HG03354 (cell line): ENCODE measurements around the gene GGT5.
"Not testable (repeated sequence)": the region's sequence is repeated elsewhere in the genome, so short reads cannot be mapped to it uniquely, and the experiment has no call there.

ENCODE experiments used
- ATAC-seq: cut with Tn5 transposase; IDR thresholded peaks from one replicate; pipeline ENCODE4 v1.9.1; 2021; ENCODE audit warnings: mild to moderate bottlenecking; ENCODE audit not compliant: unreplicated experiment, poor library complexity, severe bottlenecking

GGT5 gene

DNA sequence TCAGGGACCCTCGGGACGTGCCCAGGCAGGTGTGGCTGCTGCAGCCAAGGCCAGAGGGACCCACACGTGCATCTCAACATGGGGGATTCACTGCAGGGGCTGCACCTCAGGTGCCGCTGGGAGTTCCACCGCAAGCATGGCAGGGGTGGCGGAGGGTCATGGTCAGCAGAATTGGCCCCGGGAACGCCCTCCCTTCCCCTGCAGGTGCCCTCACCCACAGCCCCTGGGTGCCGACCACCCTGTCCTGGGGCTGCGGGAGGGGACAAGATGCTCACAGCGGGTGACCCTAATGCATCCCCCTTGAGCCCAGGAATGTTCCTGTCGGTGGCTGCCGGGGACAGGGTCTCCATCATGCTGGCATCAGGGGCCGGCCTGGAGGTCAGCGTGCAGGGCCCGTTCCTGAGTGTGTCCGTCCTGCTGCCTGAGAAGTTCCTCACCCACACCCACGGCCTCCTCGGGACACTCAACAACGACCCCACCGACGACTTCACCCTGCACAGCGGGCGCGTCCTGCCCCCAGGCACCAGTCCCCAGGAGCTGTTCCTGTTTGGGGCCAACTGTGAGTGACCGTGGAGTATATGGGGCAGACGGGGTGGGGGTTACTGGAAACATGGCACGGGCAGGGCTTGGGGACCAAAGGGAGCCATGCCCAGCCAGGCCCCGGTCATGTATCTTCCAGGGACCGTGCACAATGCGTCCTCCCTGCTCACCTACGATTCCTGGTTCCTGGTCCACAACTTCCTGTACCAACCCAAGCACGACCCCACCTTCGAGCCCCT lies 57.8 kb downstream of the GGT5 start:
- no peak for ATAC-seq

DNA sequence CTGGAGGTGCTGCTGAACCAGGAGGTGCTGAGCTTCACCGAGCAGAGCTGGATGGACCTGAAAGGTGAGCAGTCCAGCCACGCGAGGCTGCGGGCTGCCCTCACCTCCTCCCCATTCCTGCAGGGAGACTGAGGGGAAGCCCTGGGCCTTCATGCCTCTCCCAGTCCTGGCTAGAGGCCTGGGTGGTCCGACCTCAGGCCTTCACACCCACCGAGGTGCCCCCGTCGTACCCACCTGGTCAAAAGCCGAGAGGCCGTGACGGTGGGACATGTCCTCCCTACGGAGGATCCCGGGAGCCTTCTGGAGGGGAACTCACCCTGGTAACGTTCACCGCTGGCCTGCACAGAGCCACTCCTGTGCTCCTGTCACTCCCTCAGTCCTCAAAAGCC lies 58.5 kb downstream of the GGT5 start:
- no peak for ATAC-seq

DNA sequence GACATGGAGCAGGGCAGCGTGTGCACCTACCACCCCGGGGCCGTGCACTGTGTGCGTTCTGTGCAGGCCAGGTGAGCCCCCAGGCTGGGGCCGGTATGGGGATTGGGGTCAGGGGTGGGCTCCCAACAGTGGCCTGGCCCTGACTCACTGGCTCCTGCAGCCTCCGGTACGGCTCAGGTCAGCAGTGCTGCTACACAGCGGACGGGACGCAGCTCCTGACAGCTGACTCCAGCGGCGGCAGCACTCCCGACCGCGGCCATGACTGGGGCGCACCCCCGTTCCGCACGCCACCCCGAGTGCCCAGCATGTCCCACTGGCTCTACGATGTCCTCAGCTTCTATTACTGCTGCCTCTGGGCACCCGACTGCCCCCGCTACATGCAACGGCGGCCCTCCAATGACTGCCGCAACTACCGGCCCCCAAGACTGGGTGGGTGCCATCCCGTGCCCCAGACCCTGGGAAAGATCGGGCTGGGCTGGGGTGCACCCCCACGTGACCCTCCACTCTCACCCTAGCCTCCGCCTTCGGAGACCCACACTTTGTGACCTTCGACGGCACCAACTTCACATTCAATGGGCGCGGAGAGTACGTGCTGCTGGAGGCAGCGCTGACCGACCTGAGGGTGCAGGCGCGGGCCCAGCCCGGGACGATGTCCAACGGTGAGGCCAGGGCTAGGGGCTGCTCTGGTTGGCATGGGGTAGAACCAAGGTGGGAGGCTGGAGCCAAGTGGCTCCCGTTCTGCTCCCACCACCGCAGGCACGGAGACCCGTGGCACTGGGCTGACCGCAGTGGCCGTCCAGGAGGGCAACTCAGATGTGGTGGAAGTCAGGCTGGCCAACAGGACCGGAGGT lies 59.2 kb downstream of the GGT5 start:
- ATAC-seq, result no peak

DNA sequence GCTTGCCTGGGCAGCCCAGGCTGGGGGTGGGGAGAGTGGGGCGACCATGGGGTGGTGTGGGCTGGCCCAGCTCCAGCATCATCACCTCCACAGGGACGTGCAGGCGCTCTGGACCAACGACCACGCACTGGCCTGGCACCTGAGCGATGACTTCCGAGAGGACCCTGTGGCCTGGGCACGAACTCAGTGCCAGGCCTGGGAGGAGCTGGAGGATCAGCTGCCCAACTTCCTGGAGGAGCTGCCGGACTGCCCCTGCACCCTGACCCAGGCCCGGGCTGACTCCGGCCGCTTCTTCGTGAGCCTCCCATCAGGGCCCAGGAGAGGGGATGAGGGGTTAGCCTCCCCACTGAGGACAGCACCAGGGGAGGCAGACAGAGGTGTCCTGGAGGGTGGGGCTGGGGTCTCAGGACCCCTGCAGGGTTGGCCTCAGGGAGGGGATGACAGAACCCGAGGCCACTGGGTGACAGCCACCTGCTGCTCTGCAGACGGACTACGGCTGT lies 59.8 kb downstream of the GGT5 start:
- ATAC-seq, result no peak

DNA sequence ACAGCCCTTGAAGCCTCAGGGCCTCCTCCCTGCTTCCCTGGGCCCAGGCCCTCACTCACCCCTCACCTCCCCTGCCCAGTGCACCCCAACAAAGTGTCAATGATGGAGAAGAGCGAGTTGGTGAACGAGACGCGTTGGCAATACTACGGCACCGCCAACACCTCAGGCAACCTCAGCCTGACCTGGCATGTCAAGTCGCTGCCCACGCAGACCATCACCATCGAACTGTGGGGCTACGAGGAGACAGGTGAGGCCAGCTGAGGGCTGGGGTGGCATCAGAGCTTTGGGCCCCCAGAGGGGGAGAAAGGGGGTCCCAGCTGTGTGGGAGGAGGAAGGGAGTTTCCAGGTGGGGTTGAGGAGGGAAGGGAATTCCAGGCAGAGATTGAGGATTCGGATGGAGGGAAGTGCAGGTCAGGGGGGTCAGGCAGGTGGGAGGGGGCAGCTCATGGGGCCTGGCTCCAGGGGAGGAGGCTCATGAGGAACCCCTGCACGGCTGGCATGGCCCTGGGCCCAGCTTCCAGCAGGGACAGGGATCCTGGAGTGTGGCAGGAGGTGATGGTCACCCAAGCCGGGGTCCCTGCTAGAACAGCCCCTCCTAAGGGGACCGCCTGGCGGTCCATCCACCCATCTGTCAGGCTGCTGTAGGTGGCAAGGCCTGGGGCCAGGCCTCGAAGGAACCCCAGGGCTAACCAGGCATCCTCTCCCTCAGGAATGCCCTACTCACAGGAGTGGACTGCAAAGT lies 60.7 kb downstream of the GGT5 start:
- ATAC-seq, result no peak

DNA sequence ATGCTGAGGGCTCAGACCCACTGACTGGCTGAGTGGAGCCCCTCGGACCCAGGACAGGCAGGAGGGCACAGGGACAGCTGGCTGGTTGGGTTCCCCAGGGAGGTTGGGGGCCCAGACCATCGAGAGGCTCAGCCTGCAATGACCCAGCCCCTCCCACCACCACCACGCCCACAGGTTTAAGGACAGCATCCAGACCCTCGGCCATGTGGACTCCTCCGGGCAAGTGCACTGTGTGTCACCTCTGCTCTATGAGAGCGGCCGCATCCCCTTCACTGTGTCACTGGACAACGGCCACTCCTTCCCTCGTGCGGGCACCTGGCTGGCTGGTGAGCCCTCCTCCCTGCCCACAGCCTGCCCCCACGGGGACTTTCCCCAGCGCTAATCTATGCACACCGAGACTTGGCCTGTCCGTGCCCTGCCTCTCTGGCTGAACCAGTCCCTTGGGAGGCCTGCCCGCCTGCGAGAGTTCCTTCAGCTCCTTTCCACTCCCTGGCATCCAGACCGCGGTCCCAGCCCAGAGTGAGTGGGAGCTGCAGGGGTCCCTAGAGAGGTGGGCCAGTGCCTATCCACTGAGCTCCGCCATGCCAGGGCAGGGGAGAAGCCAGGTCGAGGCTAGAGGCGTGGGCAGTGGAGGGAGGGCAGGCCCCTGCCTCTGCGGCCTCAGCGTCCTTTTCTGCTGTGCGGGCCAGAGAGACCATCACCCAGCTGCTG lies 61.4 kb downstream of the GGT5 start:
- ATAC-seq, result no peak

DNA sequence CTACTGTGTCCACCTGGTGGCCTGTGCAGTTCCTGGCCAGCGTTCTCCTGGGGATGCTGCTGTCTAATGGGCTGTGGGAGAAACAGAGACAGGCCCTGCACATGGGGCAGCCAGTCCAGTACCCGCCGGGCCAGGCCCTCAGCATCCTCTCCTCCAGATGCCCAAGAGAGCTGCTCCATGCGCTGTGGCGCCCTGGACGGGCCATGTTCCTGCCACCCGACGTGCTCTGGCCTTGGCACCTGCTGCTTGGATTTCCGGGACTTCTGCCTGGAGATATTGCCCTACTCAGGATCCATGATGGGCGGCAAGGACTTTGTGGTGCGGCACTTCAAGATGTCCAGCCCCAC lies 62.0 kb downstream of the GGT5 start:
- ATAC-seq, result not testable (repeated sequence)

DNA sequence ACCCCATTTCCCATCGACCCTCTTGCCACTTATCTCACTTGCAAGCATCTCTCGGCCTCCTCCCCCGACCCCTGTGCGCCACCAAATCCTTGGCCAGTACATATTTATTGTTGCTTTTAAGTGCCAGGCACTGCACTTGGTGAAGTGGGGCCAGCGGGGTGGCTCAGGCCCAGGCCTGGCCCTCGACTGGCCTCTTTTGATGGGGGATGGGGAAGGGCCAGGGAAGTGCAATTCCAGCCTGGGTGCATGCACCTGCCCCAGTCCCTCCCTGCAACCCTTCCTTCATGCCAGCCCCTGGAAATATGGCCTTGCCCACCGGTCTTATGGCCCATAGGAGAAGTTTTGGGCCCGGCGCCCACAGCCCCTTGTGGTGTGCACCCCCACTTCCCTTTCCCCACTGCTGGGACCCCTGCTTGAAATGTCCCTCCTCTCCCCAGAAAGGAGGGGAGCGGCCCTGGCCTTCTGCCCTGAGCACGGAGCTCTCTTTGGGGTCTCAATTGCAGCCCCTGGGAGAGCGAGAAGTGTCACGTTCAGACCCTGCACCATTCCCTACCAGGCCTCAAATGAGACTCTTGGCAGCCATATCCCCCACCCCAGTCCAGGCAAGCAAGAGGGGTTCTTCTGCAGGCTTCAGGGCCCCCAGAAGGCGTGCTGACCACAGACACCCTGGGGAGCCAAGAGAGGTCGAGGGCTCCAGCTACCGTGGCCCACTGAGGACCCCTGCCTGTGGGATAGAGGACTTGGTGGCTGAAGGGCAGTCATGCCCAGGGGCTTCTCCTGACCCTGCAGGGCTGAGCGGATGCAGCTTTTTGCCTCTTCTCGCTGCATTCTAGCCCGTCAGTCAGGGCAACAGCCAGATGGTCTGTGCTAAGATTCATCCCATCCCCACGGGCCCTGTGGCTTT lies 62.6 kb downstream of the GGT5 start:
- ATAC-seq, result no peak

DNA sequence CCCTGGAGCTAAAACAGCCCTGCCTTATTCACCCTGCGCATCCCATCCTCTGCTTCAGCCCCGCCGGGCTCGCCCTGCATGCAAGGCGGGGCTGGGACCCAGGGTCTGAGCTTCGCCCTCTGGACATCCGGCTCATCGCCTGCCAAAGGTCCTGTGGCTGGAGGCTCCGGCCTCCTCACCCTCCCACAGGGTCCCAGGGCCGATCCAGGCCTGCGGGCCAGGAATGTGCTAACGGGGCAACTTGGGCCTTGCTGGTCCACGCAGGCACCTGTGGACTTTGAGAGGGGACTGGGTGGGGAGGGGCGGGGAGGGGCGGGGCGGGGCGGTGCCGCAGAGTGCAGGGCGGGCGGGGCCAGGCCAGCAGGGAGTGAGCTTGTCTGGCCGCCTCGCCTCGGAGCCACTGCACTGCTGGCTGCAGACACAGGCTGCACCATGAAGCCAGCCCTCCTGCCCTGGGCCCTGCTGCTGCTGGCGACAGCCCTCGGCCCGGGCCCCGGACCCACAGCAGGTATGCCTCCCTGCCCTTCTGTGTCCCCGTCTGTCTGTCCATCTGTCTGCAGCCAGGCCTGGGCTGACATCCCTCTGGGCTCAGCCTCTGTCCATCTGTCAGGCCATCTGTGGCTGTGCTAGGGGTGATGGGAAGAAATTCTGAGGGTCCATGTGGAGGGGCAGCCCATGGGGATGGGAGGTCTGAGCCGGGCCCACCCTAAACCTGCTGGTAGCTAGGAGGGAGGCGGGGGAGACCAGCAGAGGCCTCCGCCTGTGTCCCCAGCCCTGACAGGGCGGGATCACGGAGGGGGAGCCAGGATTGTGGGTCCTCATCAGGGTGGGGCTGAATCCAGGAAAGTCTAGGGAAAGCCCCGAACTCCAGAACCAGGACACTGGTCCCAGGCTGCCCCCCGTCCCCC lies 63.5 kb downstream of the GGT5 start, which contains the start of gene SUSD2:
SUSD2 (plus strand) TSS at position 400 of the 908 bp plus-strand sequence; CDS start at position 433, 33 bp downstream.
- ATAC-seq, result no peak

DNA sequence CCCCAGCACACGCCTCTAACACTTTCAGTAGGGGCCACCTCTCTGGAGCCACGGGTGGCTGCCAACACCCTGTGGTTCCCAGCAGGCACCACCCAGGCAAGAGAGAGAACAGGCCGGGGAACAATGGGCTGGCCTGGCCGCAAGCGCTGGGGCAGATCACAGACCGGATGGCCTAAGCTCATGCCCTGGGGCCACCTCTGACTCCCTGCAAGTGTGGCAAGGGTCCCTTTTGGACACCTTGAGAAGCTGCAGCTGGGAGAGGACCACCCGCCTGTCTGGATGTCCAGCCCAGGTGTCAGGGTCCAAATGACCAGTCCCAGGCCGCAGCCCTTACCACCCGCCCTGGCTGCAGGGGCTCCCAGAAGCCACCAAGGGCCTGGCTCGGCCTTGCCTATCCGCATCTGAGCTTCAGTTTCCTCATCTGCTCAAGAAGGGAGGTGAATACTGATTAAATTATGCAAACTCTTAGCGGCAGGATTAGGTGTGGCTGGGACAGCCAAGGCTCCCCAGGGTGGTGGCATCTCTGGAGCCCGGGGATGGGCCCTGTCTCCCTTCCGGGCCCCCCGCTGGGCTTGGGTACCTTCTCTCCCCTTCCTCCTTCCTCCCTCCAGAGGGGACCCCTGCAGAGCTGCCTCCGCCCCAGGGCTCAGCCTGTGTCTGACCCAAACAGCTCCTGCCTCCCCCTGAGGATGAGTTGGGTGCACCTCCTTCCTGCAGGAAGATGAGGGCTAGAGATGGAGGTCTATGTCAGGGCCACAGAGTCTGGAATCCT lies 64.4 kb downstream of the GGT5 start:
- ATAC-seq, result no peak

DNA sequence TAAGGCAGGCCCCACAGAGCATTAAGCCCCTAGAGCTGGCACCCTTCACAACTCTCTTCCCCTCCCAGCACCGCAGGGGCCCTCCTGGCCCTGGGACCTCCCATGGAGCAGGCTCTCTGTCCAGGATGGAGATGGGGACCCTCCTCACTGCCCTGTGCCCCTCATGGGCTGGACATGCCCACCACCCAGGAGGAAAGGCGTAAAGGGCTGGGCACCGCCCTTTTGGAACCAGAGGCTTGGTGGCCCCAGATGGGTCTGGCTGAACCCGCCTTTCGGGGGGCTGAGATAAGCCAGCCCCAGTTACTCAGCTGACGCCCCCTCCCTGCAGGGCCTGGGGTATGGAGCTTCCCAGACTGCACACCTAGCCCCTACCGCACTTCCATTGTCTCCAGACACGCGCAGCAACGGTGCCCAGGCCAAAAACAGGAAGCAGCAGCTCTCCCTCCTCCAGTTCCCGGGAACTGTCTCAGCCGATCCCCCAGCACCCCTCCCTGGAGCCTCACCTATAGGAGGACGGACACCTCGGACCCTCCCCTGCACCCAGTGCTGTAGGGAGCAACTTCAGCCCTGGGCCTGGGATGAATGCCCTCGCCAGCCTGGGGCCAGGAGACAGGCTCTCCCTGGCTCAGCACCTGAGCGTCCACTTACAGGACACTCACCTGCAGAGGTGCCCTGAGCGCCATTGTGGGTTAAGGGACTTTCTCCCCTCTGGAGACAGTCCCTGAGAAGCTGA lies 65.2 kb downstream of the GGT5 start:
- ATAC-seq, result no peak

DNA sequence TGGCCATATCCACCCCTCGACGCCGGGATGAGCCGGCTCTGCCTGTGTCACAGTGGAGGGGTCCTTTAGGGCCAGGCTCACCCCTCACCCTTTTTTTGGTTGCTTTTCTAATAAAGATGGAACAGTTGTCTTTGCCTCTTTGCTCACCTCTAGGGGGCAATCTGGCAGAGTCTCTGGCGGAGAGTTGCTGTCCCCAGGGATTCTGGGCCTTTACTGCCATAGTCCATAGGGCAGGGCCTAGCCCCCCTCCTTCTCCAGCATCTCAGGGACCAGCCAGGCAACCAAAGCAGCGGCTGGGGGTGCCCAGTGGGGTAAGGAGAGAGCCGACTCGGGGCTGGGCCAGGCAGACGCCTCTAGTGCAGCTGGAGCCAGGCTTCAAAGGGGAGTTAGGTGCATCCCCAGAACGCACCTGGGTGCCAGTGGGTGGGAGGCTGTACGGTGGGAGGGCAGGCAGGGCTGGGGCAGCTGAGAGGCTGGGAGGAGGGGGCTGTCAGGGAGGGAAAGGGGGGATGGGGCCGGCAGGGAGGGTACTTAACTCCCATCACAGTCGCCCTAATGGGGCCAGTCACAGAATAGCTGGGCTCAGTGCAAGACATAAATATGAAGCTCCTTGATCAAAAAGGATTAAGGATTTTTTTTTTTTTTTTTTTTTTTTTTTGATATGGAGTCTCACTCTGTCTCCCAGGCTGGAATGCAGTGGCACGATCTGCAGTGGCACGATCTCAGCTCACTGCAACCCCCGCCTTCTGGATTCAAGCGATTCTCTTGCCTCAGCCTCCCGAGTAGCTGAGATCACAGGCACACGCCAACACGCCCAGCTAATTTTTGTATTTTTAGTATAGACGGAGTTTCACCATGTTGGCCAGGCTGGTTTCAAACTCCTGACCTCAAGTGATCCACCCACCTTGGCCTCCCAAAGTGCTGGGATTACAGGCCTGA lies 66.1 kb downstream of the GGT5 start:
- no peak for ATAC-seq

DNA sequence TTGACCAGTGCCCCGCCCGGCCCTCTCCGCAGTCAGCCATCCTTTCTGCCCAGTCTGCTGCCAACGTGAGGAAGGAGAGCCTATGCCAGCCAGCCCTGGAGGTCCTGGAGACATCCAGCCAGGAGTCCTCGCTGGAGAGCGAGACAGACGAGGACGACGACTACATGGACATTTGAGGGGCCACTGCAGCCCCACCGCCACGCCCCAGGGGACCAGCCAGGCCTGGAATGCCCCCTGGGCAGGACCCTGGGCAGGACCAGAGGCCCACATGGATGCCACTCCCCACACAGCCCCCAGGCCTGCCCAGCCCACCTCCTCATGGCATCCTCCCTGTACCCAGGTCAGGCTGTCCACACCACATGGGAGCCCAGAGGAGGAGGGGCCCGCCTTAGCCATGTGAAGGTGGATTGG lies 66.9 kb downstream of the GGT5 start:
- ATAC-seq, result no peak

DNA sequence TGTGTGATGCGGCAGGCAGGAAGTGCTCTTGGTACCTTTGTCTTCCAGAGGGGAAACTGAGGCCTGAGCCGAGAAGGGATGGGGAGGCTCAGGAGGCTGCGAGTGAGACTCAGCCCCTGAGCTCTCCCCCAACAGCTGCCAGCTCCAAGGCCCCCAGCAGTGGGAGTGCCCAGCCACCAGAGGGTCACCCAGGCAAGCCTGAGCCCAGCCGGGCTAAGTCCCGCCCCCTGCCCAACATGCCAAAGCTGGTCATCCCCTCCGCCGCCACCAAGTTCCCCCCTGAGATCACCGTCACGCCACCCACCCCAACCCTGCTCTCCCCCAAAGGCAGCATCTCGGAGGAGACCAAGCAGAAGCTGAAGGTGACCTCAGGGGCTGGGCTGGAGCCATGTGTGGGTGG lies 67.4 kb downstream of the GGT5 start:
- no peak for ATAC-seq

DNA sequence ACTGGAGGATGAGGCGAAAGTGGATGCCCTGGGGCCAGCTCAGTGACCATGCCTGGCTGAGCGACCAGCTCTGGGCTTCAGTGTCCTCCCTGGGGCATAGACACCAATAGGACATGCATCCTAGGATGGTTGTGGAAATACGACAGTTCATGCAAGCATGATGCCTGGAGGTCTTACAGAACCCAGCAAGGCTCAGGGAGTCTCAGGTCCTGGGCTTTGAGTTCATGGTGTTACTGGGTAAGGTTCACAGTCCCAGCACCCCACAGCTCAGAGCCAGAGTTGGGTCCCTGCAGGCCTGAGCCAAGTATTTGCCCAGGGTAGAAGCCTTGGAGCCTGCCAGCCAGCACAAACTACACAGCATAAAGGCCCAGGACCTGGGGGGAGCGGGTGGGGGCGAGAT lies 67.8 kb downstream of the GGT5 start:
- ATAC-seq, result no peak
